ENCODE data around the gene CD81. TPM values are rescaled to one million over a fixed set of nuclear protein-coding genes. Genes with fewer than 3 reads are reported as not detected.

CD81 gene
- total RNA-seq, 1 experiment from 2014 or later: 296 TPM

- Histone ChIP-seq H3K4me2 (ENCODE audit: low read length) (no peak overlapping the region), H3K9ac (ENCODE audit: low read length) (no peak overlapping the region), H3K9me2 (ENCODE audit: insufficient read depth) (no peaks in the 10 kb centered on the region), H3K9me3 (ENCODE audit: control insufficient read depth in 1 of 2, insufficient read depth in 1 of 2, low read depth in 1 of 2, low read length in 2 of 2) (no peaks in the 10 kb centered on the region), H3K27me3 (ENCODE audit: insufficient read depth, low read length) (0 out of 2 replicates have a peak, but pooled peaks cover 5% of the 10 kb centered on the region), H3K4me1 (ENCODE audit: control insufficient read depth in 1 of 2, insufficient read depth in 2 of 2, low read length in 2 of 2) (no peaks in the 10 kb centered on the region), H2AFZ (ENCODE audit: low read depth, low read length, poor library complexity, severe bottlenecking) (no peak overlapping the region), H4K20me1 (ENCODE audit: insufficient read depth) (no peaks in the 10 kb centered on the region), H3K27ac (ENCODE audit: low read depth, low read length) (no peak overlapping the region), H3K36me3 (ENCODE audit: control insufficient read depth in 1 of 2, insufficient read depth in 2 of 2, low read length in 2 of 2) (no peaks in the 10 kb centered on the region), H3K4me3 (replicated peaks in 1 of 2; ENCODE audit: low read depth in 1 of 2, low read length in 2 of 2) (no peak overlapping the region), H3K79me2 (ENCODE audit: insufficient read depth, low read length) (no peaks in the 10 kb centered on the region)
- ChIA-PET POLR2A (interaction anchor here (2.8 kb wide), 1 partner anchor 10 kb away, joined by 14 read pairs; the partner anchor contains the start of gene CD81), RAD21 (ENCODE audit: low non-redundant PET in 1 of 2, low total read pairs in 2 of 2, uncharacterized antibody in 2 of 2, unreplicated experiment in 2 of 2) (no interaction called here), CTCF (no interaction called here)
- TF ChIP-seq ZFX (IDR thresholded peaks at IDR 0.05): no peak
- no peak for TF ChIP-seq EZH2phosphoT487 (IDR thresholded peaks at IDR 0.05; ENCODE audit: borderline replicate concordance)
- TF ChIP-seq CEBPB (IDR thresholded peaks at IDR 0.05; ENCODE audit: low read depth): no peak
- TF ChIP-seq SRF (IDR thresholded peaks at IDR 0.05; ENCODE audit: low read depth): no peak
- no peak for TF ChIP-seq YY1 (IDR thresholded peaks at IDR 0.05; ENCODE audit: extremely low read depth, insufficient replicate concordance, low read depth, low read length)
- no peak for TF ChIP-seq EZH2 (IDR thresholded peaks at IDR 0.05)
- TF ChIP-seq ZBTB33 (IDR thresholded peaks at IDR 0.05; ENCODE audit: extremely low read depth, insufficient replicate concordance, low read length): no peak
- no peak for TF ChIP-seq ATF3 (IDR thresholded peaks at IDR 0.05)
- TF ChIP-seq FOSL1 (IDR thresholded peaks at IDR 0.05; ENCODE audit: low read depth): no peak
- no peak for TF ChIP-seq RAD21 (IDR thresholded peaks at IDR 0.05; ENCODE audit: low read depth)
- TF ChIP-seq SP1 (IDR thresholded peaks at IDR 0.05; ENCODE audit: low read depth): no peak
- TF ChIP-seq CBX3 (IDR thresholded peaks at IDR 0.05; ENCODE audit: low read depth): no peak
- no peak for TF ChIP-seq ZNF274 (IDR thresholded peaks at IDR 0.05; ENCODE audit: low read depth, low read length)
- TF ChIP-seq POLR2A (IDR thresholded peaks at IDR 0.05; ENCODE audit: borderline replicate concordance, extremely low read depth, insufficient read depth, insufficient read length): no peak
- ATAC-seq (no peak), DNase-seq (ENCODE audit: low read depth, low spot score) (no peak)
- intact Hi-C loops (cut with micrococcal nuclease): no loop called here
- no TSS peak for BruUV-seq (replicated peaks)
Measured at GRCh38 chr11:2367266-2368160, 9.6 kb upstream of the CD81 start.

Data from HCT116 (cell line).